Measurements from ENCODE around the gene MBD1.

GRCh38 chr18:50310080-50310479 is 28.8 kb upstream of the MBD1 start:
- no peak for TF ChIP-seq CTCF (IDR thresholded peaks at IDR 0.05)
- TF ChIP-seq POLR2A (IDR thresholded peaks at IDR 0.05) = no peak

Data from right lobe of liver (tissue), 4 donors.